ENCODE results near the gene FEM1B. TPM values are rescaled to one million over a fixed set of nuclear protein-coding genes. Genes with fewer than 3 reads are reported as not detected.

Gene FEM1B
- total and polyA plus RNA-seq, 2 donors (not counting 1 experiment from before 2014, with no cell fraction given), result 38.2 to 48.4 TPM

DNA sequence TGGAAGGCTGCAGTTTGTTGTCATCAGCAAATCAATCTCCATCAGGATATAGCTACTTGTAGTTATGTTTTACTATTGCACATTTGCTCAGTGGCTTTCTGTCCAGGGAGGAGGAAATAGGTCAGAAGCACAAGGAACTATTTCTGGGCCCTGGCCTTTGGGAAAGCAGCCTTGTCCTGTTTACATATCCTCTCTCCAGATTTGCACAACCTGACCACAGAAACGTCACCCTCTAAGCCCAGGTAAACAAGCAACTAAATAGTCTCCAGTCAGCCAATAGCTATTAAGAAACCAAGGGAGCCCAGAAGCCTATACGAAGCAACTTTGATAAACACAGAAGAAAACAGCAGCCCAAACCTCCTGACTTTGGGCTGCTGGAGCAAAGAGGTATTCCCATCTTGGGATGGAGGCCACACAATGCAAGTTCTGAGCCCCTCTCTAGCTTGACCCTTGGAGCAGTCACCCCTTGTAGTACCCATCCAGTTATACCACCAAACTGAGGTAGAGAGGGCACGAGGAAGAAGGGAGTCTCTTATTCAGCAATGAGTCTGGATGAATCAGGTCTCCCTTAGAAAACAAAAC is 2.3 kb upstream of the FEM1B start:
- Histone ChIP-seq H3K27me3 (ENCODE audit: control insufficient read depth, insufficient read depth, low read length) (no peaks in the 10 kb centered on the region), H3K4me3 (replicated peaks in 1 of 4; ENCODE audit: control extremely low read depth in 1 of 4, insufficient read depth in 1 of 4, low read depth in 3 of 4, low read length in 4 of 4) (no peak overlapping the region), H3K27ac (ENCODE audit: insufficient read depth, low read length) (no peak overlapping the region), H3K4me2 (ENCODE audit: extremely low read depth, insufficient read depth, low read length) (no peak overlapping the region), H2AFZ (ENCODE audit: low read length) (no peak overlapping the region), H3K9ac (ENCODE audit: insufficient read depth, low read length) (no peak overlapping the region), H3K4me1 (ENCODE audit: control insufficient read depth, extremely low read depth, insufficient read depth, low read length) (peaks cover 30% of the 10 kb centered on the region), H4K20me1 (ENCODE audit: control insufficient read depth, extremely low read depth, insufficient read depth, low read length) (peaks cover 7% of the 10 kb centered on the region), H3K9me3 (ENCODE audit: control insufficient read depth, insufficient read depth, low read depth, low read length) (no peaks in the 10 kb centered on the region), H3K79me2 (ENCODE audit: control insufficient read depth, insufficient read depth, low read length) (peaks cover 22% of the 10 kb centered on the region), H3K36me3 (ENCODE audit: control insufficient read depth, insufficient read depth, low read length) (no peaks in the 10 kb centered on the region)
- peak in 1 of 2 donors; percentile 43 for DNase-seq (ENCODE audit: low read depth in 2 of 2)
- no peak for TF ChIP-seq EZH2 (IDR thresholded peaks at IDR 0.05; ENCODE audit: low read length, missing control alignments)
- TF ChIP-seq, protein P1, sequence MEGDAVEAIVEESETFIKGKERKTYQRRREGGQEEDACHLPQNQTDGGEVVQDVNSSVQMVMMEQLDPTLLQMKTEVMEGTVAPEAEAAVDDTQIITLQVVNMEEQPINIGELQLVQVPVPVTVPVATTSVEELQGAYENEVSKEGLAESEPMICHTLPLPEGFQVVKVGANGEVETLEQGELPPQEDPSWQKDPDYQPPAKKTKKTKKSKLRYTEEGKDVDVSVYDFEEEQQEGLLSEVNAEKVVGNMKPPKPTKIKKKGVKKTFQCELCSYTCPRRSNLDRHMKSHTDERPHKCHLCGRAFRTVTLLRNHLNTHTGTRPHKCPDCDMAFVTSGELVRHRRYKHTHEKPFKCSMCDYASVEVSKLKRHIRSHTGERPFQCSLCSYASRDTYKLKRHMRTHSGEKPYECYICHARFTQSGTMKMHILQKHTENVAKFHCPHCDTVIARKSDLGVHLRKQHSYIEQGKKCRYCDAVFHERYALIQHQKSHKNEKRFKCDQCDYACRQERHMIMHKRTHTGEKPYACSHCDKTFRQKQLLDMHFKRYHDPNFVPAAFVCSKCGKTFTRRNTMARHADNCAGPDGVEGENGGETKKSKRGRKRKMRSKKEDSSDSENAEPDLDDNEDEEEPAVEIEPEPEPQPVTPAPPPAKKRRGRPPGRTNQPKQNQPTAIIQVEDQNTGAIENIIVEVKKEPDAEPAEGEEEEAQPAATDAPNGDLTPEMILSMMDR (conservative IDR thresholded peaks at IDR 0.05 in 1 of 2, IDR thresholded peaks at IDR 0.05 in 1 of 2; ENCODE audit: low read depth in 1 of 2, low read length in 2 of 2), result no peak

DNA sequence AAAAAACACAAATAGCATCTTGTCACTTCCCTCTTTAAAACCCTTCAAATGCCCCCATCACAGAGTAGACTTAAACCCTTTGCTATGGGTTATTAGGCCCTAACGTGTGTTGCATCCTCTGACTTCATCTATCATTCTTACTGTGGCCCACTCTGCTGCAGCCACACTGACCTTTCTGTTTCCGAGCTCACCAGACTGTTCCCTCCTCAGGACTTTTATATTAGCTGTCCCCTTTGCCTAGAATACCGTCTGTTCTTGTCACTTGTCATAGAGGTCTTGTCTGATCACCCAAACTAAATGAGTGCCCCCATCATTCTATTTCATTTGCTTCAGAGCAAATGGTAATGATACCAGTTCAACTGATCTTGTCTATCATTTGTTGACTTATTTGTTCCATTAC is 877 bp upstream of the FEM1B start:
- Histone ChIP-seq H3K27ac (ENCODE audit: insufficient read depth, low read length) (peak overlapping the region; percentile 91), H3K4me3 (replicated peaks in 1 of 4; ENCODE audit: control extremely low read depth in 1 of 4, insufficient read depth in 1 of 4, low read depth in 3 of 4, low read length in 4 of 4) (peak overlapping the region in 3 of 4 experiments; percentile 12 to 91 (median 83)), H3K9ac (ENCODE audit: insufficient read depth, low read length) (peak overlapping the region; percentile 17), H3K27me3 (ENCODE audit: control insufficient read depth, insufficient read depth, low read length) (no peaks in the 10 kb centered on the region), H3K9me3 (ENCODE audit: control insufficient read depth, insufficient read depth, low read depth, low read length) (no peaks in the 10 kb centered on the region), H3K36me3 (ENCODE audit: control insufficient read depth, insufficient read depth, low read length) (no peaks in the 10 kb centered on the region), H3K79me2 (ENCODE audit: control insufficient read depth, insufficient read depth, low read length) (peaks cover 36% of the 10 kb centered on the region), H4K20me1 (ENCODE audit: control insufficient read depth, extremely low read depth, insufficient read depth, low read length) (peaks cover 12% of the 10 kb centered on the region), H3K4me1 (ENCODE audit: control insufficient read depth, extremely low read depth, insufficient read depth, low read length) (peaks cover 30% of the 10 kb centered on the region), H2AFZ (ENCODE audit: low read length) (peak overlapping the region; percentile 87), H3K4me2 (ENCODE audit: extremely low read depth, insufficient read depth, low read length) (peak overlapping the region; percentile 84)
- DNase-seq (ENCODE audit: low read depth in 2 of 2), result no peak
- TF ChIP-seq EZH2 (IDR thresholded peaks at IDR 0.05; ENCODE audit: low read length, missing control alignments), result no peak
- TF ChIP-seq, protein P1 (conservative IDR thresholded peaks at IDR 0.05 in 1 of 2, IDR thresholded peaks at IDR 0.05 in 1 of 2; ENCODE audit: low read depth in 1 of 2, low read length in 2 of 2), result no peak

DNA sequence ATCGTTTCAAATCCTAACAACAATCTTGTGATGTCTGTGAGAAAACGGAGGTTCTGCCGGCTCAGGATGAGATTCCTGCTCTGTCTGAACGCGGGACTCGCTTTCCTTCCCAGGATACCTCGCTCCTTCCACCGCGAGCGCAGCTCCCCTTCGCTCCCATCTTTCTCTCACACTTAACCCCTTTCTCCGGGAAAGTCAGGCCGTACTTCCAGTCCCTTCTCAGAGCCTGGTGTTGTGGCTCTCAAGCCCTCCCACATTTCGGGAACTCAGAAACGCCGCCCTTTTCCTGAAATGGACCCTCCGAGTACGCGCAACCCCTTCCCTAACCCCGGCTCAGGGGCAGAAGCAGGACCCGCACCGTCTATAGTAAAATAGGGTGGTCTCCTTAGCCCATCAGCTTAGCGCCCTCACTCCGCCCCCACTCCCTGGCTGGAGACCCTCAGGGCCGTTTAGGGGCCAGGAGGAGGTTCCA is 378 bp upstream of the FEM1B start:
- Histone ChIP-seq H3K4me1 (ENCODE audit: control insufficient read depth, extremely low read depth, insufficient read depth, low read length) (peaks cover 25% of the 10 kb centered on the region), H3K4me3 (replicated peaks in 1 of 4; ENCODE audit: control extremely low read depth in 1 of 4, insufficient read depth in 1 of 4, low read depth in 3 of 4, low read length in 4 of 4) (peak overlapping the region; percentile 46 to 91 (median 82)), H3K9ac (ENCODE audit: insufficient read depth, low read length) (peak overlapping the region; percentile 92), H3K27ac (ENCODE audit: insufficient read depth, low read length) (peak overlapping the region; percentile 91), H2AFZ (ENCODE audit: low read length) (peak overlapping the region; percentile 87), H3K4me2 (ENCODE audit: extremely low read depth, insufficient read depth, low read length) (peak overlapping the region; percentile 84), H4K20me1 (ENCODE audit: control insufficient read depth, extremely low read depth, insufficient read depth, low read length) (peaks cover 12% of the 10 kb centered on the region), H3K36me3 (ENCODE audit: control insufficient read depth, insufficient read depth, low read length) (no peaks in the 10 kb centered on the region), H3K79me2 (ENCODE audit: control insufficient read depth, insufficient read depth, low read length) (peaks cover 41% of the 10 kb centered on the region), H3K27me3 (ENCODE audit: control insufficient read depth, insufficient read depth, low read length) (no peaks in the 10 kb centered on the region), H3K9me3 (ENCODE audit: control insufficient read depth, insufficient read depth, low read depth, low read length) (no peaks in the 10 kb centered on the region)
- TF ChIP-seq, protein P1 (conservative IDR thresholded peaks at IDR 0.05 in 1 of 2, IDR thresholded peaks at IDR 0.05 in 1 of 2; ENCODE audit: low read depth in 1 of 2, low read length in 2 of 2), result no peak
- TF ChIP-seq EZH2 (IDR thresholded peaks at IDR 0.05; ENCODE audit: low read length, missing control alignments), result no peak
- DNase-seq (ENCODE audit: low read depth in 2 of 2), result peak; percentile 65 to 73

Measured in fibroblast of lung (primary cell).